K562 (cell line): ENCODE results near the gene RNF227. TPM values are rescaled to one million over a fixed set of nuclear protein-coding genes. Genes with fewer than 3 reads are reported as not detected.

Source experiments
- ATAC-seq: fragments of 200-7000 bp; cut with Tn5 transposase; 3 replicates; pipeline ENCODE4 v1.9.1; 2020; ENCODE audit warnings: moderate library complexity
- BruUV-seq: library from RNA; stranded (reverse); fragments of 400-500 nt; replicated peaks from 2 replicates; lab custom pipeline; 2021; lab: Mats Ljungman, UMichigan
- CTCF ChIA-PET: fragments of 300-600 bp; formaldehyde crosslinking; extraction: SDS; loops from one replicate; lab custom pipeline; 2021; ENCODE audit warnings: low intra/inter-chr PET ratio; lab: Yijun Ruan, JAX
- POLR2A ChIA-PET: fragments of 300-600, 350-650 bp; sonication (Branson Sonifier 250); formaldehyde crosslinking; extraction: SDS; loops from one replicate; lab custom pipeline; 2021; ENCODE audit warnings: antibody characterized with exemption, inconsistent platforms; lab: Yijun Ruan, JAX
- DNase-seq, 4 experiments: peaks; one replicate each; pipeline versions ENCODE4 v3.0.0 to v3.0.0-alpha.2; 2011 to 2018; ENCODE audit warnings: low spot score in 3 of 4, mixed read lengths in 3 of 4; ENCODE audit errors: extremely low read depth in 1 of 4
- FAIRE-seq: peaks from 2 replicates; lab custom pipeline; 2011; peaks lifted over from hg19 to GRCh38; lab: Jason Lieb, UNC
- H2AFZ ChIP-seq: 2 replicates; pipeline ENCODE4 v1.6.0; 2011; ENCODE audit warnings: low read depth, low read length, control low read depth, inconsistent platforms
- H3K27ac ChIP-seq: fragments of 200-600 bp; 3 replicates; pipeline ENCODE4 v1.8.0; 2011; ENCODE audit warnings: low read depth, mild to moderate bottlenecking, control low read depth, inconsistent platforms, low read length, moderate library complexity, mixed read lengths; ENCODE audit errors: extremely low read depth
- H3K27me3 ChIP-seq, 2 experiments: fragments of 300-600 bp in 1 of 2; 2 replicates in 1 of 2; 3 replicates in 1 of 2; pipeline versions ENCODE4 v1.6.0 to v1.8.0; 2011; ENCODE audit warnings: inconsistent platforms in 2 of 2, low read length in 2 of 2, mild to moderate bottlenecking in 1 of 2, mixed read lengths in 1 of 2, moderate library complexity in 1 of 2; ENCODE audit not compliant: control insufficient read depth in 2 of 2, insufficient read depth in 2 of 2
- H3K36me3 ChIP-seq: fragments of 300-600 bp; 3 replicates; pipeline ENCODE4 v1.8.0; 2011; ENCODE audit warnings: mild to moderate bottlenecking, low read length, inconsistent platforms; ENCODE audit not compliant: control insufficient read depth, insufficient read depth
- H3K4me1 ChIP-seq, 2 experiments: fragments of 200-600 bp in 1 of 2; replicated peaks in 1 of 2; 2 replicates in 1 of 2; 3 replicates in 1 of 2; pipeline versions ENCODE4 v1.5.1 to v1.8.0; 2011; ENCODE audit warnings: inconsistent platforms in 2 of 2, low read length in 2 of 2, mild to moderate bottlenecking in 1 of 2, mixed read lengths in 1 of 2, moderate library complexity in 1 of 2; ENCODE audit not compliant: control insufficient read depth in 2 of 2, insufficient read depth in 2 of 2
- H3K4me2 ChIP-seq: 2 replicates; pipeline ENCODE4 v1.6.1; 2011; ENCODE audit warnings: low read length, control low read depth, inconsistent platforms, mixed read lengths; ENCODE audit not compliant: insufficient read depth
- H3K4me3 ChIP-seq: fragments of 200-600 bp; sonication (generic), shearing (Covaris generic); 2 replicates; pipeline ENCODE4 v1.5.1; 2016; ENCODE audit warnings: control low read depth, inconsistent platforms
- H3K79me2 ChIP-seq: fragments of 200-600 bp; 3 replicates; pipeline ENCODE4 v1.8.0; 2011; ENCODE audit warnings: low read length, inconsistent platforms; ENCODE audit not compliant: control insufficient read depth, insufficient read depth
- H3K9ac ChIP-seq, 2 experiments: 2 replicates each; pipeline versions ENCODE4 v1.6.0 to v1.6.1; 2011; ENCODE audit warnings: low read depth in 2 of 2, low read length in 2 of 2, control low read depth in 1 of 2, inconsistent platforms in 1 of 2, mild to moderate bottlenecking in 1 of 2, mixed read lengths in 1 of 2; ENCODE audit not compliant: insufficient read depth in 1 of 2
- H3K9me1 ChIP-seq: one replicate; pipeline ENCODE4 v1.6.0; 2011; ENCODE audit warnings: inconsistent platforms, mild to moderate bottlenecking, low read length, moderate library complexity; ENCODE audit not compliant: control insufficient read depth, insufficient read depth
- H3K9me3 ChIP-seq: replicated peaks from 2 replicates; pipeline ENCODE4 v1.5.1; 2011; ENCODE audit warnings: low read depth, low read length, inconsistent platforms; ENCODE audit not compliant: control insufficient read depth, insufficient read depth
- H4K20me1 ChIP-seq: replicated peaks from 2 replicates; pipeline ENCODE4 v1.6.1; 2011; ENCODE audit warnings: low read length, inconsistent platforms, mixed read lengths; ENCODE audit not compliant: control insufficient read depth, insufficient read depth
- CAMTA2 ChIP-seq: fragments of 250-450 bp; sonication (Bioruptor Pico); conservative IDR thresholded peaks from 2 replicates; pipeline ENCODE4 v1.5.1; 2022
- CREB1 ChIP-seq, 2 experiments: sonication (generic) in 1 of 2; formaldehyde crosslinking in 1 of 2; IDR thresholded peaks; 2 replicates each; pipeline versions ENCODE4 v1.6.1 to v1.8.0; 2012 to 2022; ENCODE audit warnings: inconsistent platforms in 1 of 2, mild to moderate bottlenecking in 1 of 2, missing genetic modification reagents in 1 of 2, moderate library complexity in 1 of 2
- CREM ChIP-seq: IDR thresholded peaks from 2 replicates; pipeline ENCODE4 v1.6.1; 2014; ENCODE audit warnings: antibody characterized with exemption, low read depth
- HDAC3 ChIP-seq: fragments of 450-650 bp; IDR thresholded peaks from 2 replicates; pipeline ENCODE4 v1.6.1; 2018; ENCODE audit warnings: borderline replicate concordance, mild to moderate bottlenecking, moderate library complexity; ENCODE audit not compliant: partially characterized antibody
- NRF1 ChIP-seq, 2 experiments: fragments of 450-650 bp; IDR thresholded peaks in 1 of 2; conservative IDR thresholded peaks in 1 of 2; 2 replicates each; pipeline ENCODE4 v1.6.1; 2014; ENCODE audit warnings: mild to moderate bottlenecking in 2 of 2
- TBP ChIP-seq: optimal IDR thresholded peaks from 2 replicates; pipeline ENCODE3; 2011; ENCODE audit warnings: low read depth, low read length, improper control_type of control experiment
- ZBTB8A ChIP-seq: fragments of 450-650 bp; IDR thresholded peaks from 2 replicates; pipeline ENCODE4 v1.6.1; 2018; ENCODE audit warnings: mild to moderate bottlenecking, moderate library complexity; ENCODE audit not compliant: partially characterized antibody
- ZNF717 ChIP-seq: fragments of 250-450 bp; sonication (Bioruptor Pico); IDR thresholded peaks from 2 replicates; pipeline ENCODE4 v1.5.0; 2021
- WGBS: fragments of 100-300 bp; shearing (Covaris generic); methylation state at CpG from one replicate; pipeline ENCODE4 v1.1.6; 2016; ENCODE audit warnings: low coverage, mixed read lengths; ENCODE audit not compliant: insufficient coverage; ENCODE audit errors: missing lambda C conversion rate; 5-methylcytosine and 5-hydroxymethylcytosine counted together
- in situ Hi-C: fragments of 300-500 bp; cut with MboI; formaldehyde crosslinking; loops from 4 replicates; pipeline ENCODE4 v1.15.0; 2018; ENCODE audit warnings: inconsistent platforms, mixed read lengths
- intact Hi-C: fragments of 100-400 bp; cut with micrococcal nuclease; formaldehyde crosslinking; loops from 2 replicates; pipeline ENCODE4 v1.14.2; 2022
- polyA plus RNA-seq, 8 experiments: library from polyadenylated mRNA; depleted of rRNA in 4 of 8; stranded (reverse) in 5 of 8; unstranded in 3 of 8; fragments of >200 nt; fragmentation: Nextera tagmentation in 2 of 8; fragmentation: Illumina TruSeq in 1 of 8; extraction: Ambion mirVana in 2 of 8; extraction: Trizol in 1 of 8; gene quantifications; 2 replicates each; pipeline versions ENCODE4 v1.2.1 to v1.2.3, GENCODE V29; 2011 to 2014; ENCODE audit warnings: inconsistent platforms in 1 of 8, missing spikeins in 1 of 8
- total RNA-seq, 7 experiments: library from RNA; depleted of rRNA in 6 of 7; stranded (reverse); fragments of >200 nt in 6 of 7; fragmentation: Illumina TruSeq in 2 of 7; extraction: Trizol in 2 of 7; gene quantifications; 2 replicates each; pipeline versions ENCODE4 v1.2.1 to v1.2.3, GENCODE V29; 2011 to 2021; ENCODE audit warnings: low replicate concordance in 1 of 7
- TF ChIP-seq, protein P1 (sequence below): fragments of 450-650 bp; formaldehyde crosslinking; IDR thresholded peaks from 2 replicates; pipeline ENCODE4 v1.4.0; 2020; ENCODE audit warnings: mild to moderate bottlenecking, moderate library complexity
- TF ChIP-seq, protein P2 (sequence below): sonication (generic); formaldehyde crosslinking; IDR thresholded peaks from 2 replicates; pipeline ENCODE4 v1.5.0; 2020; ENCODE audit warnings: missing genetic modification reagents

Gene RNF227
- total and polyA plus RNA-seq, 9 of the 15 experiments (the other 6 are each of a cell fraction or from before 2014, with no cell fraction given): 1.1 to 6.7 (median 2.3) TPM

DNA sequence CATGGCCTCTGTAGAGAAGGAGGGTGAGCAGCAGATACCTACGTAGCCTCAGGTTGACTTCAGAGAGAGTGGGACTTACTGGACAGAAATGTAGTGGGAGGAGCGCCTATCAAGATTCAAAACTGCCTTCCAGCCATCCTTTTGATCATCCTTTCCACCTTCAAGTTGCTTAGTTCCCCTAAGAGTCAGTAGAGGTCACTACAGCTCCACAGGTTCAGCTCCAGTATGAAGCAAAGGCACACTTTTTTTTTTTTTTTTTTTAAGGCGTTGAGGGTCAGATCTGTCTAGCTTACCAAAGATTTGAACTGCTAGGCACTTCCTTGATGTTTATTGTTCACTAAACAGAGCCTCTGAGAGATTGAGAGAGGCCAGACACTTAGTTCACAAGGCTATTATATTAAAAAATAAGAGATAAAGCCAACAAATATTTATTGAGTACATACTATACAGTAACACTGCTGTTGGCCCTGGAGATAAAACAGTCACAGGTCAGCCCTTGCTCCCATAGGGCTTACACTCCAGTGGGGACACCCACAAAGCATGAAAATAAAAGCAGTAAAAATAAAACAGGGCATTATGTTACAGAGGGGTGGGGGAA is 3.1 kb downstream of the RNF227 start (continued):
- TF ChIP-seq, protein P1, sequence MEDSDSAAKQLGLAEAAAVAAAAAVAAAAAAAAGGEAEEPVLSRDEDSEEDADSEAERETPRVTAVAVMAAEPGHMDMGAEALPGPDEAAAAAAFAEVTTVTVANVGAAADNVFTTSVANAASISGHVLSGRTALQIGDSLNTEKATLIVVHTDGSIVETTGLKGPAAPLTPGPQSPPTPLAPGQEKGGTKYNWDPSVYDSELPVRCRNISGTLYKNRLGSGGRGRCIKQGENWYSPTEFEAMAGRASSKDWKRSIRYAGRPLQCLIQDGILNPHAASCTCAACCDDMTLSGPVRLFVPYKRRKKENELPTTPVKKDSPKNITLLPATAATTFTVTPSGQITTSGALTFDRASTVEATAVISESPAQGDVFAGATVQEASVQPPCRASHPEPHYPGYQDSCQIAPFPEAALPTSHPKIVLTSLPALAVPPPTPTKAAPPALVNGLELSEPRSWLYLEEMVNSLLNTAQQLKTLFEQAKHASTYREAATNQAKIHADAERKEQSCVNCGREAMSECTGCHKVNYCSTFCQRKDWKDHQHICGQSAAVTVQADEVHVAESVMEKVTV (CRISPR knock-in tag): peak; percentile 67; the same call in 1 of the 2 replicates

DNA sequence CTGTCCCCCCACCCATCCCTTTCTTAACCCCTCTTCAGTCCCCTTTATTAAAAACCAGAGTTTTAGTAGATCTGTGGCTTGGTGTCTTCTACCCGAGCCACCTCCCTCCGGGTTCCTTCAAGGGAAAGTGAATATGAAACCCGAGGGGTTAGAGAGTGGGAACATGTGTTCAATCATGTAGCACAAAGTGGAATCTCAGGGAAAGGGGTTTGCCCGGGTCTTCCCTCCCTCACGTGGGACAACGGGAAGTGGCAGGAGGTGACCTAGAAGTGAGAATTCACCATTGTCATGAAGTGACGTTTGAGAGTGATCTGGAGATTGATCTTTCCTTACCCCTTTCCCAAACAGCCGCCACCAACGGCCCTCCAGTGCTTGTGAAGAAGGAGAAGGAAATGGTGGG is 5.0 kb downstream of the RNF227 start:
- ATAC-seq (no peak), FAIRE-seq (no peak), DNase-seq (no peak)
- H3K9me3 ChIP-seq: no peaks in the 10 kb centered on the region
- CTCF ChIA-PET: interaction anchor here (3.9 kb wide), 1 partner anchor 78 kb away, joined by 52 read pairs; no protein-coding TSS in a partner anchor
- H3K9me1 ChIP-seq: no peaks in the 10 kb centered on the region
- POLR2A ChIA-PET: interaction anchor here (0.7 to 1.0 kb wide), 2 partner anchors 12 to 54 kb away, joined by 3 to 5 read pairs; partner anchors contain the start of gene NAA38
- peaks cover 8% of the 10 kb centered on the region; the same call in 1 of the 3 replicates for H3K79me2 ChIP-seq
- H3K4me3 ChIP-seq: no peak overlapping the region
- no TSS peak for BruUV-seq
- no peaks in the 10 kb centered on the region for H3K27me3 ChIP-seq
- H3K9ac ChIP-seq: no peak overlapping the region
- peaks cover 33% of the 10 kb centered on the region; the same call in 2 of the 3 replicates for H3K36me3 ChIP-seq
- intact Hi-C loops: no loop called here
- H3K4me1 ChIP-seq: peaks cover 9 to 15% of the 10 kb centered on the region in 2 experiments; a peak in 4 of 5 replicates
- WGBS: 76% methylated on average over 9 of the region's 9 CpGs
- no peak overlapping the region for H3K27ac ChIP-seq
- no peak overlapping the region for H3K4me2 ChIP-seq
- no peaks in the 10 kb centered on the region for H4K20me1 ChIP-seq
- TF ChIP-seq ZNF717: no peak
- no peak for TF ChIP-seq TBP
- TF ChIP-seq CREM: no peak
- no peak for TF ChIP-seq NRF1 (conservative IDR thresholded peaks at IDR 0.05 in 1 of 2, IDR thresholded peaks at IDR 0.05 in 1 of 2)
- TF ChIP-seq, protein P2, sequence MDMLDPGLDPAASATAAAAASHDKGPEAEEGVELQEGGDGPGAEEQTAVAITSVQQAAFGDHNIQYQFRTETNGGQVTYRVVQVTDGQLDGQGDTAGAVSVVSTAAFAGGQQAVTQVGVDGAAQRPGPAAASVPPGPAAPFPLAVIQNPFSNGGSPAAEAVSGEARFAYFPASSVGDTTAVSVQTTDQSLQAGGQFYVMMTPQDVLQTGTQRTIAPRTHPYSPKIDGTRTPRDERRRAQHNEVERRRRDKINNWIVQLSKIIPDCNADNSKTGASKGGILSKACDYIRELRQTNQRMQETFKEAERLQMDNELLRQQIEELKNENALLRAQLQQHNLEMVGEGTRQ (CRISPR knock-in tag): no peak
- TF ChIP-seq CAMTA2: no peak
- no peak for TF ChIP-seq HDAC3
- TF ChIP-seq ZBTB8A: no peak
- no peak for TF ChIP-seq CREB1 (IDR thresholded peaks at IDR 0.05)
- TF ChIP-seq CREB1 (CRISPR knock-in tag; IDR thresholded peaks at IDR 0.05): no peak
- no peak overlapping the region for H2AFZ ChIP-seq
- in situ Hi-C loops: loop anchor here (5.0 kb wide), 1 partner anchor 146 kb away; no protein-coding TSS in a partner anchor
